Measurements from ENCODE around the gene MBD3L3. TPM values are rescaled to one million over a fixed set of nuclear protein-coding genes. Genes with fewer than 3 reads are reported as not detected.
"Not testable (repeated sequence)": the region's sequence is repeated elsewhere in the genome, so short reads cannot be mapped to it uniquely, and the experiment has no call there.

Gene MBD3L3
- polyA plus RNA-seq (ENCODE audit: insufficient read length) = not detected
- long read RNA-seq, donor 1 = 0 reads
- long read RNA-seq, donor 2 = 0 reads
- long read RNA-seq, donor 3 = 0 reads
- long read RNA-seq, donor 4 = 0 reads
- long read RNA-seq, donor 5 = 0 reads
- long read RNA-seq, donor 6 = 0 reads
- long read RNA-seq, donor 7 = 0 reads
- long read RNA-seq, donor 8 = 0 reads

DNA sequence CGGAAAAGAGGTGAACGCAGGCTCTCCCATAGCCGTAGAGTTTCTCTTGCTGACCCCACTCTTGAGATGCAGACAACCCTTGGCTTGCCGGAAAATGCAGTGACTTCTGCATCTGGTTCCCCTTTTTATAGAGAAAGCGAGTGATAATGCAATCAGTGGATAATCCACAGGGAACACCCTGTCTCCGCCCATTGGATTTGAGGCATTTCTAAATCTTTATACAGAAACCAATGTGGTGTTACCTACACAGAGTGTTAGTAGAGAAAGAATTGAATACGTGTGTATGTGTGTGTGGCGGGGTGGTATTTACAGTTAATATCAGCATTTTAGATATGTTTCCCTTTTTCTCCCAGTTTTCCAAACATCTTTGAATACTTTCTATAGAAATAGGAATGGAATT lies at the start of gene MBD3L3:
MBD3L3 (minus strand) TSS at position 101 of the 400 bp plus-strand sequence; CDS start at position 30, 71 bp downstream.
- not testable (repeated sequence) for DNase-seq

GRCh38 chr19:7106711-7107657 lies 48.5 kb upstream of the MBD3L3 start:
- DNase-seq = no peak

GRCh38 chr19:7104747-7105447 lies 46.4 kb upstream of the MBD3L3 start:
- DNase-seq = no peak

DNA sequence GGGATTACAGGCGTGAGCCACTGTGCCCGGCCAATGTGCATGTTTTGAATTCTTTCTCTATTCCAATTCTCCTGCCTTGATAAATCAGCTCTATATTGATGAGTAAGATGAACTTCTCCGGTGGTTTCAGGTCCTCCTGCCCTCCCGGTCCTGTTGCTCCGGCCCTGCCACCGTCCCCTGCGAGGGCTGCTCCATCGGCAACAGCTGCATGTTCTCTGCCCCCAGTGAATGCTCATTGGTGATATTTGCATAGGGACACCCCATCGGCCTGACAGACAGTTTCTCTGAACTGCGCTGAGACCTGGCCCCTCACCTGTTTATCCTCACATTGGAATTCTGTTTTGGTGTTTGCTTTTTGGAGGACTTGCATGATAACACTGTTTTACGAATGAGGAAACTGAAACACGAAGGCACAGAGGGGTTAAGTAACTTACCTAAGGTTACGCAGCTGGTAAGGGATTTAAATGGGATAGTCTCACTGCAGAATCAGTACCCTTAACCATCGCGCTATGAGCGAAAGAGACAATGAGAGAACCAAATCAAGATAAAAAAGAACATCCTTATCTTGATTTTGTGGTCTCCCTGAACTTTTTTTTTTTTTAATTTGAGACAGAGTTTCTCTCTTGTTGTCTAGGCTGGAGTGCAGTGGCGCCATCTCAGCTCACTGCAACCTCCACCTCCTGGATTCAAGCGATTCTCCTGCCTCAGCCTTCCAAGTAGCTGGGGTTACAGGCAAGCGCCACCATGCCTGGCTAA lies 43.2 kb upstream of the MBD3L3 start:
- no peak for DNase-seq

- no peak for DNase-seq
Measured at GRCh38 chr19:7099597-7099921, 41.1 kb upstream of the MBD3L3 start.

DNA sequence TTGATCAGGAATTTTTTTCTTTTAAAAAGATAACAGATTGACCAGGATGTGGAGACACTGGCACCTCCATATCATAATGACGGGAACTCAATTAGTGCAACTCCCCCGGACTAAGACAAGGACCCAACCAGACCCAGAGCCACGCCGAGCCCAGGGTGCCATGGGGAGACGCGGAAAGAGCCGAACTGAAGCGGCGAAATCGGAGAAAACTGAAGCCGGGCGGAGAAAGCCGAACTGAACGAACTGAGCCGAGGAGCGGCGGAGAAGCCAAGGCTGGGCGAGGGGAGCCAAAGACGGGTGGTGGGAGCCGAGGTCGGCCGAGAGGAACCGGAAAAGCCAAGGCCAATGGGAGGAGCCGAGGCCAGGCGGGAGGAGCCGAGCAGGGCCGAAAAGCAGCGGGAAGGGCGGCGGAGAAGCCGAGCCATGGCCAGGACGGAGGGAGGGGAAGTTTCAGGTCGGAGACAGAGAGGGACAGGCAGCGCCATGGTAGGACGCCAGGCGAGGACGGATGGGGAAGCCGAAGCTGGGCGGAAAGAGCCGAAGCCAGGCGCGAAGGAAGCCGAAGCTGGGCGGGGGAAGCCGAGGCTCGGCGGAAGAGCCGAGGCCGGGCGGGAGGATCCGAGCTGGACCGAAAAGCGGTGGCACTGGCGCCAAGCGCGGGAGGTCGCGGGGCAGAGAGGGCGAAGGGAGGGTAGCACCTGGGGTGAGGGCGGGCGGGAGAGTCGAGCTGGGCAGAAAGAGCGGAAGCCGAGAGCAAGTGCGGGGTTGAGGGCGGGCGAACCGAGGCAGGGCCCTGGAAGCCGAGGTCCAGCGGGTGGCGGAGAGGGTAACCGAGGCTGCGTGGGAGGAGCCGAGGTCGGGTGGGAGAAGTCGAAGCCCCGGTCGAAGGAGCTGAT lies 40.5 kb upstream of the MBD3L3 start:
- DNase-seq = peak; percentile 93

DNA sequence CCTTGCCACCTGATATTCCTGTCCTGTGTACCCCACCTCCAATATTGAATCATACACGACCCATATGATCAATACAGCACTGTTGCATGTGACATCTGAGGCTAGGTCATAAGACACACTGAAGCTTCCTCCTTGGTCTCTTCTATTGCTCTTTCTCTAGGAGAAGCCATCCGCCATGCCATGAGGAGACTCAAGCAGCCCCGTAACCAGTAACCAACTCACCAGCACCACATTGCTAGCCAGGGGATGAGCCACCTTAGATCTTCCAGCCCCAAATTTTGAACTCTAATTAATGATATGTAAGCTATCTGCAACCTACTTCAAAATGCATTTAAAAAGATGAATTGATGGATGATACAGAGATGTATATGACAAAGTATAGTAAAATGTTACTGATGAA lies 39.6 kb upstream of the MBD3L3 start:
- DNase-seq = no peak

- DNase-seq = no peak
Measured at GRCh38 chr19:7088999-7089398, 30.5 kb upstream of the MBD3L3 start.

DNA sequence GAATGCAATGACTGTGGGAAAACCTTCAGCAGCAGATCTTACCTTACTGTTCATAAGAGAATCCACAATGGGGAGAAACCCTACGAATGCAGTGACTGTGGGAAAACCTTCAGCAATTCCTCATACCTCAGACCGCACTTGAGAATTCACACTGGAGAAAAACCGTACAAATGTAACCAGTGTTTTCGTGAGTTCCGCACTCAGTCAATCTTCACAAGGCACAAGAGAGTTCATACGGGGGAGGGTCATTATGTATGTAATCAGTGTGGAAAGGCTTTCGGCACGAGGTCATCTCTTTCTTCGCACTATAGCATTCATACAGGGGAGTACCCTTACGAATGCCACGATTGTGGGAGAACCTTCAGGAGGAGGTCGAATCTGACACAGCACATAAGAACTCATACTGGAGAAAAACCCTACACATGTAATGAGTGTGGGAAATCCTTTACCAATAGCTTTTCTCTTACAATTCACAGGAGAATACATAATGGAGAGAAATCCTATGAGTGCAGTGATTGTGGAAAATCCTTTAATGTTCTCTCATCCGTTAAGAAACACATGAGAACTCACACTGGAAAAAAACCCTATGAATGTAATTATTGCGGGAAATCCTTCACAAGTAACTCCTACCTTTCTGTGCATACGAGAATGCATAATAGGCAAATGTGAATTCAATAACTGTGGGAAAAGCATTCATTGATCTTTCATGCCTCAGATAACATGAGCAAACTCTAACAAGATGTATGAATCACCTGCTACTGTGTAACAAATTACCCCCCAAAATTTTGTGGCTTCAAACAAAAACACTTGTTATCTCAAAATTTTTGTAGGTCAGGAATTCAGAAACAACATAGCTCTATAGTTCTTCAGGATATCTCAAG lies 24.8 kb upstream of the MBD3L3 start:
- DNase-seq = no peak

DNA sequence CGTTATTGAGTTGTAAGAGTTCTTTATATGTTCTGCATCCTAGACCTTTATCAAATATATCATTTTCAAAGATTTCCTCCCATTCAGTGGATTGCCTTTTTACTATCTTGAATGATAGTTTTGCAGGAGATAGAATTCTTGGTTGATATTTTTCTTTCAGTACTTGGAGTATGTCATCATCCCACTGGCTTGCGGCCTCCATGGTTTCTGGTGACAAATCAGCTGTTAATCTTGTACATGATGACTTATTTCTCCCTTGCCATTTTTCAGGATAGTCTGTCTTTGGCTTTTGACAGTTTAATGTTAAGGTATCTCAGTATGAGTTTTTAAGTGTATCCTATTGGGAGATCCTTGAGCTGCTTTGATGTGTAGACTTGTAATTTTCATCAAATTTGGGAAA lies 19.5 kb upstream of the MBD3L3 start:
- no peak for DNase-seq

GRCh38 chr19:7076151-7076550 lies 17.7 kb upstream of the MBD3L3 start:
- DNase-seq = no peak

- no peak for DNase-seq
Measured at GRCh38 chr19:7074705-7075282, 16.3 kb upstream of the MBD3L3 start.

DNA sequence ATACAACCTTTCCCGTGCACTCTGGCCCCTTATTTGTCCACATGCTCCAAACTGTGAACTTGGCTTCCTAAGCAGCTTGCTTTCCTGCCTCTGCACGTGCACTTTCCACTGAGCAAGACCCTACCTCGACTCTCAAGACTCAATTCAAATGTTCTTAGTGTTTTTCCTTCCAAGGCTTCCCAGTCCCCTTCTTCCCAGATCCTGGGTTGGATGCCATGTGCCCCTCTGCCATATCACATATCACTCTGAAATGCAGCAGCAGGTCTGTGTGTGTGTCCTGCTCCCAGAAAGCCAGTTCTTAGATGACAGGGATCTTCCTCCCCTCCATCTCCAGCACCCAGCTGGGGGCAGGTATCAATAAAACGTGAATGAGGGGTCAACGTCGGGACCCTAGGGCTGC lies 14.1 kb upstream of the MBD3L3 start:
- DNase-seq = no peak

DNA sequence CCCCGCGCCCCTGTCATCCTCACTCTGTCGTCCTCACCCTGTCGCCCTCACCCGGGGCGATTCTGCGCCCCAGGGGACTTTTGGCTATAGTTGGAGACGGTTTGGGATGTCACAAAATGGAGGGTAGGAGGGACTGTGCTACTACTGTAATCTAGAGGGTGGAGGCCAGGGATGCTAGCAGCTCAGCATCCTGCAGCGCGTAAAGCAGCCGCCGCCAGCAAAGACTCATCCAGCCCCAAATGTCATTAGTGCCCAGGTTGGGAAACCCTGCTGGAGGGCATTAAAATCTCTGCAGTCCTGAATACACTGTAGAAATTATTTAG lies 11.4 kb upstream of the MBD3L3 start:
- no peak for DNase-seq

DNA sequence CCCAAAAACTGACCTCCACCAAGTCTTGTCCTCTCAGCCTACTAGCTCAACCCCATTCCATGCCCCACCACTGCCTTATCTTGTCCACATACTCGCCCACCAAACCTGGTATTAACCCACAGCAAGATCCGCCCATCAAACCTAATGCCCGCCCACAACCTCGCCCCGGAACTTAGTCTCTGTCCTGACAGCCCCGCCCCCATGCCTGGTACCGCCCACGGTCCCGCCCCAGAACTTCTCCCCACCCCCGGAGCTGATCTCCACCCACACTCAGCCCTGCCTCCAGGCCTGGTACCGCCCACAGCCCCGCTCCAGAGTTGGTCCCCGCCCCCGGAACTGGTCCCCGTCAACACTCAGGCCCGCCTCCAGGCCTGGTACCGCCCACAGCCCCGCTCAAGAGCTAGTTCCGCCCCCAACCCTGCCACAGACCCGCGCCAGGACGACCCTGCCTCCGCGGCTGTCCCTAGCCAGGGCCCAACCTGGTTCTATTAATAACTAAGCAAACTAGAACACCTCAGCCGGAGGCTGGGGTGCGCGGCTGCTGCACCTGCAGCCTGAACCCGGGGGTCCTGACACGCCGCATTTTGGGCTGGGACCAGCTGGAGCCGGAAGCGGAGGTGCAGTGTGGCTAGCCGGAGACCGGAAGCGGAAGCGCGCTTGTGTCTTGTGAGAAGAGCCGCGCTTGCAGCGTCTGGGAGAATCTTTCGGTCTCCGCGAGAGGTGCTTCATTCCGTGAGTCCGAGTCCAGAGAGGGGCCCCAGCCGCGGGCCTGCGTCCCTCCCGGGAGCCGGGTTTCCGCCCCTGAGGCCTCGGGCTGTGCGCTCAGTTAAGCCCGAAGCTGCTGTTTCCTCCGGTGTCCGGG lies 10.8 kb upstream of the MBD3L3 start, which contains the start of gene ZNF557:
ZNF557 (plus strand) TSS at position 662 of the 862 bp plus-strand sequence. CDS start 5,372 bp downstream, outside the sequence.
- peak; percentile 96 for DNase-seq

DNA sequence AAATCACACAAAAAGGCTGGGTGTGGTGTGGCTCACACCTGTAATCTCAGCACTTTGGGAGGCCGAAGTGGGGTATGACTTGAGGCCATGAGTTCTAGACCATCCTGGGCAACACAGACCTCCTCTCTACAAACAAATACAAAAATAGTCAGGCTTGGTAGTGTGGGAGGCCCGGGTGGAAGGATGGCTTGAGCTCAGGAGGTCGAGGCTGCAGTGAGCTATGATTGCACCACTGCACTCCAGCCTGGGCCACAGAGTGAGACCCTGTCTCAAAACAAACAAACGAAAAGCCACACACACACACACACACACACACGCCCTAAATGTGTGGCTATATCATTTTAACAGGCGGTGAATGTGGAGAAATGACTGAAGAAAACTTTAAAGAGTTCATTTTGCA lies 10.1 kb upstream of the MBD3L3 start:
- no peak for DNase-seq

DNA sequence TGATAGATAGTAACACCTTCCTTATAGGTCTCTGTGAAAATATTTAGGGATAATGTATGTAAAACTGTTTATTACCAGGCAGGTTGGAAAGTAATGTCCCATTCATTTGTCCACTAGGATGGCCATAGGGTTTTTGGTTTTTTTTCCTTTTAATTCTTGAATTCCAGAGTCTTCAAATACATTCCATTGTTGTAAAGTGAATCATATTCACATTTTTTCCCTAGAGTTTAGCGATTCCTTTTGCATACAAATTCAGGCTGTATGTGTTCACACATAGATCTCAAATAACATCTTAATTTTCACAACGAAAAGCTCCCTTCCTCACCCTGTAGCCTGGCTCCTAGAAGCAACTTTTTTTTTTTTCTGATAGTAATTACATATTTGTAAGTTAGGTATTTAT lies 9.2 kb upstream of the MBD3L3 start:
- no peak for DNase-seq

GRCh38 chr19:7067122-7067521 lies 8.6 kb upstream of the MBD3L3 start:
- not testable (repeated sequence) for DNase-seq

Data from left kidney (tissue), 8 donors.